Testis (tissue), 3 donors: ENCODE measurements around the gene ADAMTS6. TPM values are rescaled to one million over a fixed set of nuclear protein-coding genes. Genes with fewer than 3 reads are reported as not detected.

ENCODE experiments used
- DNase-seq: peaks from one replicate; pipeline ENCODE4 v3.0.0-alpha.2; 2019
- H3K27ac ChIP-seq, 2 donors: fragments of 200-600 bp; sonication (generic); one replicate each; pipeline ENCODE4 v1.5.1; 2019
- H3K27me3 ChIP-seq: fragments of 200-600 bp; sonication (generic); one replicate; pipeline ENCODE4 v1.5.1; 2019
- H3K36me3 ChIP-seq: fragments of 200-600 bp; sonication (generic); one replicate; pipeline ENCODE4 v1.5.1; 2017; ENCODE audit warnings: low read depth; ENCODE audit errors: missing control alignments
- H3K4me1 ChIP-seq: fragments of 200-600 bp; sonication (generic); one replicate; pipeline ENCODE4 v1.5.1; 2019
- H3K4me3 ChIP-seq, 2 donors: fragments of 200-600 bp; sonication (generic); one replicate each; pipeline ENCODE4 v1.5.1; 2017 to 2019
- H3K9me3 ChIP-seq: fragments of 200-600 bp; sonication (generic); one replicate; pipeline ENCODE4 v1.5.1; 2017
- POLR2A ChIP-seq: fragments of 450-650 bp; IDR thresholded peaks from one replicate; pipeline ENCODE4 v1.6.1; 2017; ENCODE audit warnings: antibody characterized with exemption, mild to moderate bottlenecking, moderate library complexity
- WGBS, 2 donors: methylation state at CpG; one replicate each; pipeline ENCODE4 v1.1.5; 2018; 5-methylcytosine and 5-hydroxymethylcytosine counted together
- intact Hi-C: fragments of 100-400 bp; cut with DNase I; formaldehyde crosslinking; loops from one replicate; pipeline ENCODE4 v1.15.1; 2023; ENCODE audit warnings: low total_unique reads
- polyA plus RNA-seq: library from polyadenylated mRNA; stranded (reverse); fragments of 350-450 nt; fragmentation: Illumina TruSeq; extraction: RNeasy Lipid Tissue Mini Kit (QIAGEN cat#74804); gene quantifications from one replicate; pipeline ENCODE4 v1.2.3, GENCODE V29; 2014; ENCODE audit warnings: low read depth, low replicate concordance; ENCODE audit not compliant: insufficient read depth
- total RNA-seq, 2 donors: library from RNA; depleted of rRNA; stranded (reverse); fragments of >200 nt; gene quantifications; one replicate each; pipeline ENCODE4 v1.2.3, GENCODE V29; 2016
- TF ChIP-seq, protein P1 (sequence below), 3 experiments: fragments of 450-650 bp in 2 of 3; fragments of 200-600 bp in 1 of 3; sonication (generic) in 1 of 3; IDR thresholded peaks; one replicate each; pipeline ENCODE4 v1.5.1; 2016 to 2019; ENCODE audit warnings: antibody characterized with exemption in 3 of 3, mild to moderate bottlenecking in 2 of 3, moderate library complexity in 1 of 3

The ADAMTS6 gene
- total and polyA plus RNA-seq, 3 donors from 2014 or later = 4.1 to 43.1 (median 25.5) TPM

DNA sequence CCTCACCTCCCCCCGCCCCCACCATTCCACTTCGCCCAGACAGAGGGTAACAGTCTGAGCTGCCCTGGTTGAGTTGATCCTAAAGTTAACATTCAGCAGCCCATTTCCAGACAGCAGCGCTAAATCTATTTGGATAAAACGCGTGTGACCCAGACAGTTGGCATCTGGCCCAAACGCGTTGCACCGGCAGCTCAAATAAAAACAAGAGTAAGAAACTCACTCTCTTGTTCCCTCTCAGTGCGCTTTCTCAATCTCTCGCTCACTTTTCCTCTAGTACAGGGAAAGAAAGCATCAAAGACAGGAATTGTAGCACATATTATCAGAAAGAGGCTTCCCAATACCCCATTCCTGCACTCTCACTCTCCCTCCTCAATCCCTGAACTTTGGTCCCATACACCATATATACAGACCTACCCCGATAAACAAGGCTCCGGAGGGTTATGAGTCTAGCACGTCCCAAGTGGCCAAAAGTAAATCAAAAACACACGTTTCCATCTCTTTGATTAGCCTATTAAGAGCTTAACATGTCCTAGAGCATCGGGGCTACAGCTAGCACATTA, 1.3 kb downstream of the ADAMTS6 start:
- Histone ChIP-seq H3K4me1 (peaks cover 6% of the 10 kb centered on the region), H3K4me3 (peak overlapping the region; percentile 57 to 69), H3K36me3 (no peaks in the 10 kb centered on the region), H3K27ac (peak overlapping the region; percentile 60 to 96), H3K9me3 (no peaks in the 10 kb centered on the region), H3K27me3 (no peaks in the 10 kb centered on the region)
- intact Hi-C loops = loop anchor here (10.0 kb wide), 2 partner anchors 516 to 666 kb away; no protein-coding TSS in a partner anchor
- DNase-seq = peak; percentile 79
- WGBS, 2 donors = 0% methylated on average over 15 of the region's 15 CpGs
- no peak for TF ChIP-seq POLR2A
- TF ChIP-seq, protein P1, sequence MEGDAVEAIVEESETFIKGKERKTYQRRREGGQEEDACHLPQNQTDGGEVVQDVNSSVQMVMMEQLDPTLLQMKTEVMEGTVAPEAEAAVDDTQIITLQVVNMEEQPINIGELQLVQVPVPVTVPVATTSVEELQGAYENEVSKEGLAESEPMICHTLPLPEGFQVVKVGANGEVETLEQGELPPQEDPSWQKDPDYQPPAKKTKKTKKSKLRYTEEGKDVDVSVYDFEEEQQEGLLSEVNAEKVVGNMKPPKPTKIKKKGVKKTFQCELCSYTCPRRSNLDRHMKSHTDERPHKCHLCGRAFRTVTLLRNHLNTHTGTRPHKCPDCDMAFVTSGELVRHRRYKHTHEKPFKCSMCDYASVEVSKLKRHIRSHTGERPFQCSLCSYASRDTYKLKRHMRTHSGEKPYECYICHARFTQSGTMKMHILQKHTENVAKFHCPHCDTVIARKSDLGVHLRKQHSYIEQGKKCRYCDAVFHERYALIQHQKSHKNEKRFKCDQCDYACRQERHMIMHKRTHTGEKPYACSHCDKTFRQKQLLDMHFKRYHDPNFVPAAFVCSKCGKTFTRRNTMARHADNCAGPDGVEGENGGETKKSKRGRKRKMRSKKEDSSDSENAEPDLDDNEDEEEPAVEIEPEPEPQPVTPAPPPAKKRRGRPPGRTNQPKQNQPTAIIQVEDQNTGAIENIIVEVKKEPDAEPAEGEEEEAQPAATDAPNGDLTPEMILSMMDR (IDR thresholded peaks at IDR 0.05) = no peak

DNA sequence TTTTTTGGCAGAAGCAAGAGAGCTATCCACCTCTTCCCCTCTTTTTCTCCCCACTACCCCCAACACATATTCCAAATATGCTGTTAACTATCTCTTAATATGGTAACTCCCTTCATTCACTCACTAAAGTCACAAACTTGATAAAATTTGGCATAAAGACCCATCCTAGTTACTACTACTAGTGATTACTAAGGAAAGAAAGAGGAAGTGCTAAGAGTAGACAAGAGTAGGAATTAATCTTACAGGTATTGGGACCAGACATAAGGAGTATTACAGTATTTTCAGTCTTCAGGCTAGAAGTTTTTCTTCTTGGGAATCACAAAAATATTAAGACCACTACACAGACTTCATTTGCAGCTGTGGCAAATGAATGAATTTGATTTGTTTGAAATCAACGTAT, 2.2 kb downstream of the ADAMTS6 start:
- WGBS, 2 donors = 29 to 43% methylated on average over 1 of the region's 1 CpG
- no peak for DNase-seq
- Histone ChIP-seq H3K4me1 (peaks cover 6% of the 10 kb centered on the region), H3K27ac (no peak overlapping the region), H3K27me3 (no peaks in the 10 kb centered on the region), H3K4me3 (no peak overlapping the region), H3K9me3 (no peaks in the 10 kb centered on the region), H3K36me3 (no peaks in the 10 kb centered on the region)
- intact Hi-C loops = no loop called here
- no peak for TF ChIP-seq POLR2A
- TF ChIP-seq, protein P1 (IDR thresholded peaks at IDR 0.05) = no peak

DNA sequence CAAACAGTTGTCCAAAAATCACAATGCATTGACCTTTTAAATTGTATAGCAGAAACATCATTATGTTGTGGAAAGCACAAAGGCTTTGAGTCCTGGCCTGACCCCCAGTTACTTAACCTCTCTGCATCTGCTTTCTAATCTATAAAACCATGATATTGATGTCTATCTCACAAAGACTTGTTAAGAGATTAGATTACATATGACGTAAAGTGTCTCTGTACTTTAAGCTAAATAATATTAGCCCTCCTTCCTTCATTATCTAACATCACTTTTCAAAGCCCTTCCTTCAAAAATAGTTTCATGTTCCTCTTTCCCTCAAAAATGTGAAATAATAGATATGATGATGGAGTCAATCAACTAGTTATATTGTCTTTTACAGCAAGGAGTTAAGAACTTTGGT, 3.4 kb downstream of the ADAMTS6 start:
- H3K9me3 ChIP-seq = no peaks in the 10 kb centered on the region
- H3K4me3 ChIP-seq = no peak overlapping the region
- no peaks in the 10 kb centered on the region for H3K36me3 ChIP-seq
- TF ChIP-seq POLR2A = no peak
- TF ChIP-seq, protein P1 (IDR thresholded peaks at IDR 0.05) = no peak
- no peak overlapping the region for H3K27ac ChIP-seq
- intact Hi-C loops = no loop called here
- 82 to 94% methylated on average over 1 of the region's 1 CpG for WGBS, 2 donors
- H3K4me1 ChIP-seq = peaks cover 3% of the 10 kb centered on the region
- H3K27me3 ChIP-seq = no peaks in the 10 kb centered on the region
- no peak for DNase-seq

DNA sequence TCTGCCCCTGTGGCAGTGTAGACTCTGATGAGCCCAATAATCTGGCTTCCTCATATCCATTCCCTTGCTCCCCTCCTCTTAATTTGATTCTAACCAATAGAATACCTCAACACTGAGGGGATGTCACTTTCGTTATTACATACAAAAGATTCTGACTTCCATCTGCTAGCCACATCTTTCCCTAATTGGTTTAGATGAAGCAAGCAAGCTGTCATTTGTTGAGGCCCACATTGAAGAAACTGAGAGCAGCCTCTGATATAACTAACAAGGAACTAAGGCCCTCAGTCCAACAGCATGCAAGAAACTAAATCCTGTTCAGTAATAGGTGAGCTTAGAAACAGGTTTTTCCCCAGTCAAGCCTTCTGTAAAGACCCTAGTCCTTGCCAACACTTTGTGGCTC, 5.8 kb downstream of the ADAMTS6 start:
- intact Hi-C loops = no loop called here
- WGBS, 2 donors = 84 to 85% methylated on average over 1 of the region's 1 CpG
- no peaks in the 10 kb centered on the region for H3K36me3 ChIP-seq
- H3K9me3 ChIP-seq = no peaks in the 10 kb centered on the region
- no peak overlapping the region for H3K4me3 ChIP-seq
- no peak for TF ChIP-seq POLR2A
- TF ChIP-seq, protein P1 (IDR thresholded peaks at IDR 0.05) = no peak
- H3K4me1 ChIP-seq = no peaks in the 10 kb centered on the region
- no peak for DNase-seq
- no peaks in the 10 kb centered on the region for H3K27me3 ChIP-seq
- no peak overlapping the region for H3K27ac ChIP-seq

DNA sequence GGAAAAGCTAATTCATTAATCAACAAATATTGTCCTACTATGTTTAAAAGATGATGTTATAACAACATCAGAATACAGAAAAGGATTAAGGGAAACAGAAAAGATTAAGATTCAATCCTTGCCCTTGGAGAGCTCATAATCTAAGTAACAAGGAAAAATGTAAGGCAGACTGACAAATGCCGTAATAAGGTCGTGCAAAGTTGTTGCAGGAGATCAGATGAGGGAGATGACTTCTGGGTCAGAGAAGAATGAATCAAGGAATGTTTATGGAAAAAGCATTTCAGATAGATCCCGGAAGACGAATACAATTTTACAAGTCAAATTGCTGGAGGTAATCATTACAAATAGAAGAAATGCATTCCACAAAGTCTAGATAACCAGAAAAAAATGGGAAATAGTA, 6.4 kb downstream of the ADAMTS6 start:
- intact Hi-C loops = no loop called here
- Histone ChIP-seq H3K4me3 (no peak overlapping the region), H3K4me1 (no peaks in the 10 kb centered on the region), H3K9me3 (no peaks in the 10 kb centered on the region), H3K27me3 (no peaks in the 10 kb centered on the region), H3K36me3 (no peaks in the 10 kb centered on the region), H3K27ac (no peak overlapping the region)
- TF ChIP-seq, protein P1 (IDR thresholded peaks at IDR 0.05) = no peak
- no peak for TF ChIP-seq POLR2A
- no peak for DNase-seq
- WGBS, 2 donors = 87 to 92% methylated on average over 4 of the region's 4 CpGs
